Activated CD4-positive, alpha-beta T cell treated with anti-CD3 and anti-CD28 coated beads, Interleukin-10, Interleukin-2, amounts not matched to agents 100 ng/mL and 50 ng/mL, durations not matched to agents 16 hours and 8 hours (primary cell): ENCODE data around the gene METTL4.
"Not testable (repeated sequence)": the region's sequence is repeated elsewhere in the genome, so short reads cannot be mapped to it uniquely, and the experiment has no call there.

Source experiments
- DNase-seq: peaks from one replicate; pipeline ENCODE4 v3.0.0-alpha.2; 2020

Gene METTL4

GRCh38 chr18:2559249-2559648, 12.1 kb downstream of the METTL4 start:
- no peak for DNase-seq

- DNase-seq, result no peak
These were observed 13.8 kb downstream of the METTL4 start for GRCh38 chr18:2557536-2557935.

DNA sequence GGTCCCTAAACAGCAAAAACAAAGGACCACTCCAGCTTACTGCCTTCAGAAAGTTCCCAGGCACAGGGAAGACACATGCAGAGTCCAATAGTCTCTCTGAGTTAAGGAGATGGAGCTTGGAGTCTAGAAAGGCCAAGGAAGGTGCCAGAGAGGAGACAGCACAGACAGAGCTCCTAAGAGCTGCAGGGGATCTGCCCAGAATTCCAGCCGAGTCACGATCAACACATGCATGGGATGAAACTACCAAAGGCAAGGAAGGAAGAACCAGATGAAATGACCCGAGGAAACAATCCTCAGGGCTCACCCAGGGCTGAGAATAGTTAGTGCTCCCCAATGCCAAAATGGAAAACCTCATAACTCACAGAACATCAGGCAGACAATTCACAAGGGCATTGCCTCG, 15.4 kb downstream of the METTL4 start:
- no peak for DNase-seq

GRCh38 chr18:2554696-2555095, 16.6 kb downstream of the METTL4 start:
- no peak for DNase-seq

DNA sequence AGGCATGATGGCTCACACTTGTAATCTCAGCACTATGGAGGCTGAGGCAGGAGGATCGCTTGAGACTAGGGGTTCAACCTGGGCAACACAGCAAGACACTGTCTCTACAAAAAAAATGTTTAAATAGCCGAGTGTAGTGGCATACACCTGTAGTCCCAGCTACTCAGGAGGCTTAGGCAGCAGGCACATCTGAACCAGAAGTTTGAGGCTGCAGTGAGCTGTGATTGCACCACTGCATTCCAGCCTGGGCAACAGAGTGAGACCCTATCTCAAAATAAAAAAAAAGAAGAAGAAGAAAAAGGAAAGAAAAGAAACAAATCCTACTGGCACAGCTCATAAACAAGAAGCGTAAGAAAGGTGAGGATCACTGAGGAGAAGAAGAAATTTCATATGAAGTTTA, 19.9 kb downstream of the METTL4 start:
- no peak for DNase-seq

DNA sequence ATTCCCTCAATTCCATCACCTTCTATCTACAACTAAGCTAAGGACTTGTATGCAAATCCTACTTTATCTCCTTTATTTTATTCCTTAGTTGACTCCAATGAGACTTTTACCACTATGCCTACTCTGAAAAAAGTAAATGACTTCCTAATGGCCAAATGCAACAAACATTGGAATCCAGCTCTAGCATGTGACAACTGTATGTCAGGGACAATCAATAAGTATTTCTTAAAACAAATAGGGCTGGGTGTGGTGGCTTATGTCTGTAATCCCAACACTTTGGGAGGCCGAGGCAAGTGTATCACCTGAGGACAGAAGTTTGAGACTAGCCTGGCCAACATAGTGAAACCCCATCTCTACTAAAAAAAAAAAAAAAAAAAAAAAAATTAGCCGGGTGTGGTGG, 21.8 kb downstream of the METTL4 start:
- no peak for DNase-seq

DNA sequence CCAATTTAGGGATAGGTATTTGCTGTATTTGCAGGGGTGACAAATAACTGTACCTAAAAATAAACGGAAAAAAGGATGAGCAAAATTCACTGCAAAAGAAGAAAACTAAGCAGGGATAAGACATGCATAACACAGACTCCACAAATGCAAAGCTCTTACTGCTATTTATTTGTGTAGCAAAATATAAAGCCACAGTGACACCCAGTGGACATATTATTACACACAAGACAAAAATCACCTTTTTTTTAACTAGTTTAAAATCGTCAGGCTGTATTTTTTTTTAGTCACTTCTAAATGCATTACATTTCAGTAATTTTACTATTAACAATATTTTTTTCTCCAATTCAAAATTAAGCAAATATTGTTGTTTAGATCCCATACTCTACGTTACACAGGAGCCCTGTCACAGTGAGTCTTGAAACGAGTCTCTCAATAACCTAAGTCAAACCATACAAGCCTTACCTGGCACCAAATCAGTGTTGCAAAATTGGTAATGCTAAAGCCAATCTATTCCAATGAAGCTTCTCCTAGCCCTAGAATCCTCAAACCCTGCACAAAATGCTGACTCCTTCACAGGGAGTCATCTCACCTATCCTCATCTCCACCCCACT, 23.7 kb downstream of the METTL4 start:
- peak; percentile 16 for DNase-seq

GRCh38 chr18:2545155-2545554, 26.1 kb downstream of the METTL4 start:
- DNase-seq, result no peak

- DNase-seq, result peak; percentile 31
These were observed 29.3 kb downstream of the METTL4 start for GRCh38 chr18:2541925-2542563.

- DNase-seq, result no peak
These were observed 30.7 kb downstream of the METTL4 start for GRCh38 chr18:2540575-2540974.

DNA sequence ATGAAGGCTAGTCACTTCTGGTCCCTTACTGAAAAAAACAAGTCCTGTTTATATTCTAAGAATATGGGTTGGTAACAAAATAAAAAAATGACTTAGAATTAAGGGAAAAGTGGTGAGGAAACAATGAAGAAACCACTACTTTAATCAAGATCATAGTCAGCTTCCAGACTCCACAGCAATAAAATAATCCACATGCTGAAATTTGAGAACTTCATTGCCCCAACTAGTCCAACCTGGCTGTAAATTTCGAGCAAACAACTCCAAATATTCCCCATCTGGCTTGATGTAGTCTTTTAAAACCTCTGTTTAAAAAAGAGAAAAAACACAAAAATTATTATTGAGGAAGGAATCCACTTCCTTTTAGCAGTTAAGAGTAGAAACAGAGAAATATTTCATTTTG, 32.5 kb downstream of the METTL4 start:
- DNase-seq, result no peak

DNA sequence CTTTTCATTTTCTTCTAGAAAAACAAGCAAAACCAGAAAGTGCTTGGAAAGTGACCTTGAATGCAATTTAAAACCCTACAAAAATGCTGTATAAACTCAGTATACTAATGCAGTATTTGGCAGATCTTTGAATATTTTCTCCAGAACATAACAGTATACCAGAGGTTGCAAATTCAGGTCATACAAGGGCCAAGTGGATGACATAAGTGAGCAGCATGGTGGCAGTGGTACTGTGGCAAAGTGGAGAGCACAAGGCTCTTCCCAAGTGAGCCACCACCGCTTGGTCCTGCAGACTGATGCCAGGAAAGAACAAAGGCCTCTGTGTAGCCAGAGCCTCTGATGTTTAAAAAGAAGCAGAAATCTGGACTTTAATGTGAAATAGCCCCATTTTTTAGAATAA, 33.1 kb downstream of the METTL4 start:
- no peak for DNase-seq

DNA sequence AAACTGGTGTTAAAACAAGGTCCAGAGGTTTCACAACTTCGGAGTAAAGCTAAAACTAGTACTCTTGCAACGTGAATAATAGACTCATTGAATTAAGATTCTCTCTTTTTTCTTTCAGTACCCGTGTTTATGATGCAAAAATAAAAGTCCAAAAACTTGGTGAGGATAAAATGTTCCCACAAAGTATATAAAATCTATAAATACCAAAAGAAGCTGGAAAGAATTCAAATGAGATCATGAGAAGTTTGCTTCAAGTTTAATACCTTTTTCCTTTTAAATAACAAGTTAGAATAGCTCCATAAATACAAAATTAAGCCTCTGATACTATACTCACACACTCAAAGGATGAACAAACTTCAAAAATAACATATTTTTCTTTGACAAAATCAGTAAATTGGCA, 34.0 kb downstream of the METTL4 start:
- DNase-seq, result no peak

GRCh38 chr18:2536493-2536892, 34.8 kb downstream of the METTL4 start:
- DNase-seq, result no peak

- DNase-seq, result no peak
These were observed 35.2 kb downstream of the METTL4 start for GRCh38 chr18:2536063-2536462.

GRCh38 chr18:2535419-2535910, 35.8 kb downstream of the METTL4 start:
- DNase-seq, result no peak

DNA sequence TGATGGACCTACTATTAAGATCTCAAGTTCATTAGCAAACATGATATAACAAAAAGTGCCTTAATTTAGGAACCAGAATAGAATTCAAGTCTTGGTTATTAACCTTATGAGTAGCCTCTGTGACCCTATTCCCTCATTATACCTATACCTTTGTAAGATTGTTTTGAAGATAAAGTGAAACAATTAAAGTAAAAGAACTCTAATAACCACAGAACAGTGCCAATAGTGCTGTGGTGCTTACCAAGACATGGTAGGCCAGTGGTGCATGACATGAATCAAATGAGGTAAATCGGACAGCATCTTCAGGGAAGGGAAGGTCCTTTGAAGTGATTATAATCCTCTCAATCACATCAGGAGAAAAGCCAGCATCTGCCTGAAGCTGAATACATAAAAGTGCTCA, 36.4 kb downstream of the METTL4 start:
- no peak for DNase-seq

GRCh38 chr18:2532797-2533196, 38.5 kb downstream of the METTL4 start:
- no peak for DNase-seq

- DNase-seq, result no peak
These were observed 39.6 kb downstream of the METTL4 start for GRCh38 chr18:2531751-2532150.

DNA sequence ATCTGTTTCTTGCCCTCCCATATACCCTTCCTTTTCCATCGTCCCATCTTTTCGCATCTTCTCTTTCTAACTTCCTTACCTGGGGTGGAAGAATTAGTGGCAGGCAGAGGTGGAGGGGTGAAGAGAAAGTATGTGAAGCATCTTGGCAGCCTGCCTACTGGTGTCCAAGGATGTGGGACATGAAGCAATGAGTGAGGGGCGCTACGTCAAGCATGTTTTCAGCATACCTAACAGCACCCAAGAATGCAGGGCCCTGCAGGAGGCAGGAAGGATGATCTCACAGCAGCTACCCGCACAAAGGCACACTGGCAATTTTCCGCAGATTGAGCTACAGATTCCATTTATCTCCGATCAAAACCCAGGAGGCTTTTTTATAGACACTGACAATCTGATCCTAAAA, 42.2 kb downstream of the METTL4 start:
- DNase-seq, result no peak

- DNase-seq, result no peak
These were observed 45.0 kb downstream of the METTL4 start for GRCh38 chr18:2526329-2526728.

GRCh38 chr18:2524794-2525198, 46.5 kb downstream of the METTL4 start:
- DNase-seq, result not testable (repeated sequence)

- no peak for DNase-seq
These were observed 49.2 kb downstream of the METTL4 start for GRCh38 chr18:2522112-2522511.

- no peak for DNase-seq
These were observed 52.8 kb downstream of the METTL4 start for GRCh38 chr18:2518473-2518872.
